Stimulated activated CD8-positive, alpha-beta memory T cell treated with anti-CD3 and anti-CD28 coated beads, Interleukin-7, amount 100 ng/mL, for 48 hours (primary cell): Measurements from ENCODE around the gene HMGA1.
"Not testable (repeated sequence)": the region's sequence is repeated elsewhere in the genome, so short reads cannot be mapped to it uniquely, and the experiment has no call there.

ENCODE experiments used
- DNase-seq, 2 donors: peaks; one replicate each; pipeline ENCODE4 v3.0.0-alpha.2; 2020; ENCODE audit warnings: low read depth in 1 of 2; ENCODE audit errors: extremely low read depth in 1 of 2

Gene HMGA1

GRCh38 chr6:34259529-34260069, 22.9 kb downstream of the HMGA1 start:
- no peak for DNase-seq

GRCh38 chr6:34260576-34261267, 24.0 kb downstream of the HMGA1 start:
- no peak for DNase-seq

GRCh38 chr6:34263484-34263883, 26.8 kb downstream of the HMGA1 start:
- not testable (repeated sequence) for DNase-seq

- DNase-seq, result no peak
Observed at GRCh38 chr6:34267746-34268145, 31.1 kb downstream of the HMGA1 start.

GRCh38 chr6:34269132-34269531, 32.5 kb downstream of the HMGA1 start:
- not testable (repeated sequence) for DNase-seq

GRCh38 chr6:34269658-34270341, 33.1 kb downstream of the HMGA1 start:
- not testable (repeated sequence) for DNase-seq

- no peak for DNase-seq
Observed at GRCh38 chr6:34272013-34272926, 35.6 kb downstream of the HMGA1 start.

GRCh38 chr6:34273242-34273805, 36.7 kb downstream of the HMGA1 start:
- no peak for DNase-seq

- no peak for DNase-seq
Observed at GRCh38 chr6:34274129-34274528, 37.5 kb downstream of the HMGA1 start.

- DNase-seq, result no peak
Observed at GRCh38 chr6:34275128-34275804, 38.6 kb downstream of the HMGA1 start.

- no peak for DNase-seq
Observed at GRCh38 chr6:34276191-34276590, 39.5 kb downstream of the HMGA1 start.

GRCh38 chr6:34276881-34277762, 40.4 kb downstream of the HMGA1 start:
- DNase-seq, result no peak

GRCh38 chr6:34277763-34278112, 41.1 kb downstream of the HMGA1 start:
- DNase-seq, result no peak

GRCh38 chr6:34278833-34279232, 42.2 kb downstream of the HMGA1 start:
- DNase-seq, result no peak

GRCh38 chr6:34280216-34280615, 43.5 kb downstream of the HMGA1 start:
- no peak for DNase-seq

- DNase-seq, result no peak
Observed at GRCh38 chr6:34281702-34282334, 45.1 kb downstream of the HMGA1 start.

- no peak for DNase-seq
Observed at GRCh38 chr6:34284563-34285447, 48.1 kb downstream of the HMGA1 start.
